Mucosa of descending colon (tissue), 3 donors: ENCODE measurements around the gene OR6S1. TPM values are rescaled to one million over a fixed set of nuclear protein-coding genes. Genes with fewer than 3 reads are reported as not detected.

Experiments used
- ATAC-seq: fragments of 200-7000 bp; cut with Tn5 transposase; one replicate; pipeline ENCODE4 v1.9.1; 2020; ENCODE audit warnings: mild to moderate bottlenecking, moderate library complexity
- DNase-seq, 3 donors: peaks; one replicate each; pipeline ENCODE4 v3.0.0-alpha.2; 2020
- H3K36me3 ChIP-seq: fragments of 200-600 bp; one replicate; pipeline ENCODE4 v1.8.0; 2021; ENCODE audit warnings: low read depth, mild to moderate bottlenecking
- H3K4me1 ChIP-seq: fragments of 200-600 bp; one replicate; pipeline ENCODE4 v1.8.0; 2021; ENCODE audit warnings: low read depth, mild to moderate bottlenecking
- H3K4me3 ChIP-seq: fragments of 200-600 bp; one replicate; pipeline ENCODE4 v1.8.0; 2021; ENCODE audit warnings: mild to moderate bottlenecking
- H3K9me3 ChIP-seq: fragments of 200-600 bp; one replicate; pipeline ENCODE4 v1.8.0; 2021; ENCODE audit warnings: mild to moderate bottlenecking
- intact Hi-C, 2 donors: fragments of 100-400 bp; cut with DNase I in 1 of 2; cut with micrococcal nuclease in 1 of 2; formaldehyde crosslinking; loops; one replicate each; pipeline versions ENCODE4 v1.11.0 to v1.11.1; 2022; cut with DNase I, micrococcal nuclease
- total RNA-seq, 3 donors: library from RNA; stranded (reverse); fragmentation: NEBNext Ultra II Directional in 2 of 3; extraction: Animal tissue kit (Norgen Biotek cat#: 25700) in 2 of 3; gene quantifications; one replicate each; pipeline versions ENCODE4 v1.2.1 to v1.2.4, GENCODE V29; 2021 to 2023
- TF ChIP-seq, protein P1 (sequence below): fragments of 200-600 bp; IDR thresholded peaks from one replicate; pipeline ENCODE4 v1.8.0; 2022; ENCODE audit warnings: antibody characterized with exemption, mild to moderate bottlenecking
- donor health status: DM: no; HTN: no; CAD: no; lungs with moderate emphysema.
- donor health status: DM: no; HTN: no; CAD: no.
- donor health status: DM: no; HTN: yes; CAD: no.

Gene OR6S1
- total RNA-seq, 3 donors from 2014 or later, result not detected

DNA sequence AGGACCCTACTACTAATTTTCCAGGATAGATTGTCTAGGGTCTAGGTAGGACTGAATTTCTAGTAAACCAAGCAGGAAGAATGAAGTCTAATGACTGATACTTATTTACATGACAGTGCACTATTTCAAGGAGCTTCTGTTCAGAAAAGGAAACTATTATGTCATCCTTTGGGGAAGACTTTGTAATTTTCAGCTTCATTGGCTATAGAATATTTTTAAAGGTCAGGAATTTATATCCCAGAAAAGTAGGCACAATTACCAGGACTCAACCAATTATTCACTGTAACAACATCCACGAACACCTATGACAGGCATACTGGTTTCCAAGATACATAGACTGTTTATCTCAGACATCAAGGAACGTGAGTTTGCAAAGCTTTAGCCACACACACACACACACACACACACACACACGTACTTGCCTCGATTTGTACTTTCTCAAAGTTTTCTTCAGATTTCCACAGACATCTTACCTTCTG is 23.2 kb downstream of the OR6S1 start:
- Histone ChIP-seq H3K4me1 (peaks cover 5% of the 10 kb centered on the region), H3K36me3 (no peaks in the 10 kb centered on the region), H3K4me3 (no peak overlapping the region), H3K9me3 (no peaks in the 10 kb centered on the region)
- DNase-seq (no peak), ATAC-seq (no peak)
- TF ChIP-seq, protein P1, sequence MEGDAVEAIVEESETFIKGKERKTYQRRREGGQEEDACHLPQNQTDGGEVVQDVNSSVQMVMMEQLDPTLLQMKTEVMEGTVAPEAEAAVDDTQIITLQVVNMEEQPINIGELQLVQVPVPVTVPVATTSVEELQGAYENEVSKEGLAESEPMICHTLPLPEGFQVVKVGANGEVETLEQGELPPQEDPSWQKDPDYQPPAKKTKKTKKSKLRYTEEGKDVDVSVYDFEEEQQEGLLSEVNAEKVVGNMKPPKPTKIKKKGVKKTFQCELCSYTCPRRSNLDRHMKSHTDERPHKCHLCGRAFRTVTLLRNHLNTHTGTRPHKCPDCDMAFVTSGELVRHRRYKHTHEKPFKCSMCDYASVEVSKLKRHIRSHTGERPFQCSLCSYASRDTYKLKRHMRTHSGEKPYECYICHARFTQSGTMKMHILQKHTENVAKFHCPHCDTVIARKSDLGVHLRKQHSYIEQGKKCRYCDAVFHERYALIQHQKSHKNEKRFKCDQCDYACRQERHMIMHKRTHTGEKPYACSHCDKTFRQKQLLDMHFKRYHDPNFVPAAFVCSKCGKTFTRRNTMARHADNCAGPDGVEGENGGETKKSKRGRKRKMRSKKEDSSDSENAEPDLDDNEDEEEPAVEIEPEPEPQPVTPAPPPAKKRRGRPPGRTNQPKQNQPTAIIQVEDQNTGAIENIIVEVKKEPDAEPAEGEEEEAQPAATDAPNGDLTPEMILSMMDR, result no peak
- intact Hi-C loops, result no loop called here

DNA sequence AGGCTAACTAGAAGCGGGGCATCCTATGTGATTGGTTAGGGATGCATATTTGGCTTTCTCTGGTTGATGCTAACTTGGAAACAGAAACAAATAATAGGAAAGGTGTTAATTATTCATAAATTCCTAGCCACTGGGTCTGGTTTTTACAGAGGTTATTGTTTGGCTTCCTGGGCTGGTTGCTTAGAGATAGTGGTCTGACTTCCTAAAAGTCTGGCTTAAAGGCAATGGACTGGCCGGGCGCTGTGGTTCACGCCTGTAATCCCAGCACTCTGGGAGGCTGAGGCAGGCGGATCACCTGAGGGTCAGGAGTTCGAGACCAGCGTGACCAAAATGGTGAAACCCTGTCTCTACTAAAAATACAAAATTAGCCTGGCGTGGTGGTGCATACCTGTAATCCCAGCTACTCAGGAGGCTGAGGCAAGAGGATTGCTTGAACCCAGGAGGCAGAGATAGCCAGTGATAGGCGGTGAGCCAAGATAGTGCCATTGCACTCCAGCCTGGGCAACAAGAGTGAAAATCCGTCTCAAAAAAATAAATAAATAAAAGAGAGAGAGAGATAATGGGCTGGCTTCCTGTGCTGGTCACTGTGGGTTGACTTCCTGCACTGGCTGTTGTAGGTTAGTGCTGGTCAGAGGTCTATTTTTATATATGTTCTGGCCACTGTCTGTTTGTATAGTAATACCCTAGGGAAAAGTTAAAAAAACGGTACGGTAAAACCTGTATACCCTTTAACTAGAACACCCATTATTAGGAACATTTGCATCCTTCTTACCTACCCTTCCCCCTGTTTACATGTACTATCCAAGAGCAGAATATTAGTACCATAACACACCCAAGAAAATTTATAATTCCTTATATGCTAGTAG is 24.1 kb downstream of the OR6S1 start:
- intact Hi-C loops, result no loop called here
- Histone ChIP-seq H3K9me3 (no peaks in the 10 kb centered on the region), H3K4me1 (peaks cover 5% of the 10 kb centered on the region), H3K4me3 (no peak overlapping the region), H3K36me3 (no peaks in the 10 kb centered on the region)
- ATAC-seq (no peak), DNase-seq (no peak)
- TF ChIP-seq, protein P1, result no peak

DNA sequence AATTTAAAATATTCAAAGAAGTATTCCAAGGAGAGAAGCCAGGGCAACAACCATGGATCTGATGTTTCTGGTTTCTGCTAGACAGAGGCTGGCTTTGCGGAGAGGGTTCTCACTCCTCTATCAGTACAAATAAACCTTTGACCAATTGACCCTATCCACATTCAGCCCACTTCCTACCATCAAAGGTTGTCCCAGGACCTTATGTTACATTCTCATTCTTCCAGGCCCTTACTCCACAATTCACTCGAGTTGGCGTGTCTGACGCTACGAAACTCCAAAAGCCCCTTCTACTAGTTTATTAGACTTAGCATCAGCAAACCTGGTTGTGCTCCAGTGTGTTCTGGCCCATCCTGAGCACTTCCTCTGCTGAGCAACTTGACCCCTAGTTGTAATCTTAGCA is 25.5 kb downstream of the OR6S1 start:
- intact Hi-C loops, result no loop called here
- H3K4me1 ChIP-seq, result peaks cover 5% of the 10 kb centered on the region
- ATAC-seq (no peak), DNase-seq (no peak)
- H3K9me3 ChIP-seq, result no peaks in the 10 kb centered on the region
- H3K36me3 ChIP-seq, result no peaks in the 10 kb centered on the region
- H3K4me3 ChIP-seq, result no peak overlapping the region
- TF ChIP-seq, protein P1, result no peak

DNA sequence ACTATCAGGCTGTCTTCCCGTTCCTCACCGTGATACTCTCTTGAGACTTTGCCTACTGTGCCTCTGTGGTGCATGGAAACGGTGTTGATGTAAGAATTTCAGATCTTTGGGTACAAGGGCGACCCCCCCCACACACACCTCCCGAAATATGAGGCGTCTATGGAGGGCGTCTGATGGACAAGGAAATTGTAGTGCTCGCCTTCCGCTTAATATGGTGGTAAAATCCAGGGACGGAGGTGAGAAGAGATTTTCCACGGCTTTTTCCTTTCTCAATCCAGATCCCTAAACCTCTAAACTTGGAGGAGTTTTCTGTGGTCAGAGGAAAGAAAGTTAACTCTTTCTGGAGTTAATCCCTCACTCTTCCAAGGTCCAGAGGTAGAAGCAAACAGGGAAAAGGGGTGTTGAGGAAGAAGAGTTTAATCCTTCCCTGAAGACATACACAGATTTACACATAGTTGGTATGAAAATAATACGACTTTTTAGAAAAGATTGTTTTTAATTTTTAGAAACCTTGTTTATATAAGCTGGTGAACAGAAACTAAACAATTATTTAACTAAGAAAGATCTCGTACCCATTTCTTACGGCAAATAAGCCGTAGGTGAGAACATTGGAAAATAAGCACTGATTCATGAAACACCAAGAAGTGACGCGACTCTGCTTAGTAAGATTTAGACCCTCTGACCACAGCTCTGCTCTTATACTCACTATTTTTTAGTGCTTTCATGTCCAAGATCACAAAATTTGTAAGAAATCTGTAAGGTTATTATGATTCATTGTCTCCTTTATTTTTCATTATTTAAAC is 27.3 kb downstream of the OR6S1 start:
- no peaks in the 10 kb centered on the region for H3K36me3 ChIP-seq
- H3K4me3 ChIP-seq, result peak overlapping the region; percentile 6
- intact Hi-C loops, result loop anchor here (5.0 kb wide), 2 partner anchors 68 to 202 kb away; partner anchors contain the start of genes RNASE4 (in 2 of the 2) and TEP1 (in 1 of the 2)
- H3K9me3 ChIP-seq, result no peaks in the 10 kb centered on the region
- ATAC-seq, result peak; percentile 1
- peaks cover 12% of the 10 kb centered on the region for H3K4me1 ChIP-seq
- TF ChIP-seq, protein P1, result no peak
- peak in 1 of 3 donors; percentile 55 for DNase-seq

DNA sequence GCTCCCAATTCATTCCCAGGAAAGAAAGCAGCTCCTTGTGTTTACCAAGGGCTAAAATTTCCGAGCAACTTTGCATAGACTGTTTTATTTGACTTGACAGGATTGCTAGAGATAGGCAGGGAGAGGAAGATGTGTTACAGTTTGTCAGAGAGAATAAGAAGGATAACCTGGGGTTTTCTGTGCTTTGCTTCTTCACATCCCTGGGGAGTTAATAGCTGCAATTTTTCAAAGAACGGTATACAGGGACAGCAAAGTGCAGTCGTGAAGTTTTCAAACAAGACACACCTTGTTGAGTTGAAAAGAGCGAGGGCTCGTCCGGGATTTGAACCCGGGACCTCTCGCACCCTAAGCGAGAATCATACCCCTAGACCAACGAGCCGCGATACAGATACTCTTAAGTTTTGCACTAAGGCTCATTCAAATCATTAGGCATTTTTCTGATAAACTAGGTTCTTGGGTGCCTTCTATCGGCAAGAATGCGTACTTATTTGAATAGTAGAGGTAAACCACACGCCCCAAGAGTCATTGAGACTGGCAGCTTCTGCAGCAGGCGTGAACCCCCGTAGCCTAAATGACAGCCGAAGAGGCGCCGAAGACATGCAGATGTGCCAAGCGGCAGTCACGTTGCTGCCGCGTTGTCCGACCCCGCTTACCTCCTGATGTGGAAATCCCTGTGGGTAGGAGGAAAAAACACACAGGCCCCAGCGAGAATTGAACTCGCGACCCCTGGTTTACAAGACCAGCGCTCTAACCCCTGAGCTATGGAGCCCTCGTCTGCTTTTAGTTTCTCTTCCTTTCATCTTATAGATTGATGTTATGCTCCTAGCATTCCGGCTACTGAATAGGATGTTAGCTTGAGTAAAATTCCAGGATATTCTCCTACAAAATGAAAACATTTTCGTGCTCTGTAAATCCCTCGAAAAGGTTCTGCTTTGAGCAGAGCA is 28.1 kb downstream of the OR6S1 start:
- TF ChIP-seq, protein P1, result peak; percentile 42
- DNase-seq, result peak; percentile 85 to 92 (median 86)
- peak; percentile 85 for ATAC-seq
- H3K9me3 ChIP-seq, result no peaks in the 10 kb centered on the region
- peaks cover 12% of the 10 kb centered on the region for H3K4me1 ChIP-seq
- peak overlapping the region; percentile 6 for H3K4me3 ChIP-seq
- no peaks in the 10 kb centered on the region for H3K36me3 ChIP-seq
- intact Hi-C loops, result loop anchor here (5.0 kb wide), 2 partner anchors 69 to 201 kb away; partner anchors contain the start of genes RNASE4 (in 2 of the 2) and TEP1 (in 1 of the 2)
